Measurements from ENCODE around the gene IMPDH2. TPM values are rescaled to one million over a fixed set of nuclear protein-coding genes. Genes with fewer than 3 reads are reported as not detected.

Gene IMPDH2
- total and polyA plus RNA-seq, 8 donors = 107 to 320 (median 159) TPM

DNA sequence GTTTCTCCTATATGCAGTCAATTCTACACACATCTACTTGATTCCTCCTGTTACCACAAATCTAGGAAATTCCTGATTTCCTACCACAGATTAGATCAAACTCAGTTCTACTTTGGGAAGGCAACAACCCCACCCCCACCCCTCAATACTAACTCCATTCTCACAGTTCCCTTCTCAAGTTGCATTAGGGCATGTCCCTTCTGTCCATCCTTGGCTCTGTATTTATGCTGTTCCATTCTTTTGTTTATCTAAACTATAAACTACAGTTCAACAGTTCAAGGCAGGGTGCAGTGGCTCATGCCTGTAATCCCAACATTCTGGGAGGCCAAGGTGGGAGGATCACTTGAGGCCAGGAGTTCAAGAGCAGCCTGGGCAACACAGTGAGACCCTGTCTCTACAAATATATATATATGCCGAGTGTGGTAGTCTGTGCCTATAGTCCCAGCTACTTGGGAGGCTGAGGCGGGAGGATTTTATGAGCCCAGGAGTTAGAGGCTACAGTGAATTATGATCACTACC lies 25.2 kb upstream of the IMPDH2 start:
- WGBS, 2 donors = 100% methylated on average over 2 of the region's 2 CpGs
- Histone ChIP-seq H3K4me1 (no peaks in the 10 kb centered on the region), H3K36me3 (peaks cover 0 to 30% (median 13%) of the 10 kb centered on the region in 3 donors), H3K27ac (no peak overlapping the region), H3K4me3 (no peak overlapping the region), H3K27me3 (no peaks in the 10 kb centered on the region), H3K9me3 (no peaks in the 10 kb centered on the region)
- no peak for DNase-seq
- no peak for TF ChIP-seq CTCF (IDR thresholded peaks at IDR 0.05)
- intact Hi-C loops (cut with DNase I) = no loop called here
- no peak for ATAC-seq
- FAIRE-seq = no peak

GRCh38 chr3:49053543-49053942 lies 24.3 kb upstream of the IMPDH2 start:
- intact Hi-C loops (cut with DNase I) = no loop called here
- WGBS, 2 donors = 85 to 94% methylated on average over 1 of the region's 1 CpG
- no peak for TF ChIP-seq CTCF (IDR thresholded peaks at IDR 0.05)

DNA sequence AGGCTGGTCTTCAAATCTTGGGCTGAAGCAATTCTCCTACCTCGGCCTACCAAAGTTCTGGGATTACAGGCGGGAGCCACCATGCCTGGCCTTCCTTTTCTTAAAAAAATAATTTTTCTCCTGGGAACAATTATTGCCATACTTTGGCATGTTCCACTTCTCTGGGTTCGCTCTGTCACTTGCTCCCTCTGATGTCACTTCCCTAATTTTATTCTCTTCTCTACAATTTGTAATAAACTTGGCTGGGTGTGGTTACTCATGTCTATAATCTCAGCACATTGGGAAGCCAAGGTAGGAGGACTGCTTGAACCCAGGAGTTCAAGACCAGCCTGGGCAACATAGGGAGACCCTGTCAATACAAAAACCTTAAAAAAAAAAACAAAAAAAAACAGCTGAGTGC lies 6.1 kb upstream of the IMPDH2 start:
- Histone ChIP-seq H3K27me3 (no peaks in the 10 kb centered on the region), H3K27ac (no peak overlapping the region), H3K36me3 (peaks cover 0 to 28% (median 11%) of the 10 kb centered on the region in 3 donors), H3K9me3 (no peaks in the 10 kb centered on the region), H3K4me3 (no peak overlapping the region), H3K4me1 (no peaks in the 10 kb centered on the region)
- DNase-seq = no peak
- 88 to 92% methylated on average over 3 of the region's 3 CpGs for whole genome bisulfite sequencing, 2 donors
- no peak for TF ChIP-seq CTCF (IDR thresholded peaks at IDR 0.05)
- no peak for ATAC-seq
- intact Hi-C loops (cut with DNase I) = no loop called here
- no peak for FAIRE-seq

More at GRCh38 chr3:49053543-49053942, 24.3 kb upstream of the IMPDH2 start:
- DNase-seq (no peak), FAIRE-seq (no peak), ATAC-seq (no peak)
- no peak overlapping the region for H3K27ac ChIP-seq
- no peak overlapping the region for H3K4me3 ChIP-seq
- H3K4me1 ChIP-seq = no peaks in the 10 kb centered on the region
- H3K9me3 ChIP-seq = no peaks in the 10 kb centered on the region
- H3K27me3 ChIP-seq = no peaks in the 10 kb centered on the region
- peaks cover 0 to 30% (median 13%) of the 10 kb centered on the region in 3 donors for H3K36me3 ChIP-seq

DNA sequence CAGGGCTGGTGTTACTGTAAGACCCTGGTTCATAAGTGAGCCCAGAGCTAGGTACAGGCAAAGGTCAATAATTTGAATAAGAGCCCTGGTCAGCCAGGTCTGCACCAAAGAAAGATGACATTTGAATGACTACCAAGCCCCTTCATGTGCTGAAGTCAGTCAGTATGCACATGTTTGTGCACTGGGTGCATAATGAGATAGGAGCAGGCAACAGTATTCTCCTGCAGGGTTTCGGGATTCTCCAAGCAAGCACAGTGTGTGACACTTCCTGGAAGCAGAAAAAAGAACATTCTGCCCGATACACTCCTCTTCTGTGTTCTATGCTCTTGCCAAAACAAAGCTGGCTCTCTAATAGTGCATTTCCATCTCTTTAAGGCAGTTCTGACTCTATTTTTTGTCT lies 5.5 kb upstream of the IMPDH2 start:
- FAIRE-seq (no peak), ATAC-seq (no peak), DNase-seq (no peak)
- 90 to 95% methylated on average over 2 of the region's 2 CpGs for WGBS, 2 donors
- no peaks in the 10 kb centered on the region for H3K27me3 ChIP-seq
- H3K9me3 ChIP-seq = no peaks in the 10 kb centered on the region
- no peak overlapping the region for H3K27ac ChIP-seq
- H3K36me3 ChIP-seq = peaks cover 0 to 28% (median 11%) of the 10 kb centered on the region in 3 donors
- H3K4me1 ChIP-seq = no peaks in the 10 kb centered on the region
- no peak for TF ChIP-seq CTCF (IDR thresholded peaks at IDR 0.05)
- no peak overlapping the region for H3K4me3 ChIP-seq
- intact Hi-C loops (cut with DNase I) = no loop called here

- no peak for TF ChIP-seq CTCF (IDR thresholded peaks at IDR 0.05)
- no peak for DNase-seq
- FAIRE-seq = no peak
- peaks cover 0 to 28% (median 11%) of the 10 kb centered on the region in 3 donors for H3K36me3 ChIP-seq
- no peak overlapping the region for H3K4me3 ChIP-seq
- ATAC-seq = no peak
- H3K9me3 ChIP-seq = no peaks in the 10 kb centered on the region
- peaks cover 6 to 11% (median 6%) of the 10 kb centered on the region in 3 donors for H3K4me1 ChIP-seq
- H3K27ac ChIP-seq = no peak overlapping the region
- intact Hi-C loops (cut with DNase I) = no loop called here
- 86 to 92% methylated on average over 6 of the region's 6 CpGs for WGBS, 2 donors
- H3K27me3 ChIP-seq = no peaks in the 10 kb centered on the region
Measured at GRCh38 chr3:49032646-49033304, 3.6 kb upstream of the IMPDH2 start.

All from pancreas (tissue), 10 donors.